Stimulated activated CD4-positive, alpha-beta T cell treated with anti-CD3 and anti-CD28 coated beads, Interleukin-4, amount 100 ng/mL, for 48 hours (primary cell): ENCODE data around the gene POU2AF2.
"Not testable (repeated sequence)": the region's sequence is repeated elsewhere in the genome, so short reads cannot be mapped to it uniquely, and the experiment has no call there.

ENCODE experiments used
- DNase-seq, 2 donors: peaks; one replicate each; pipeline ENCODE4 v3.0.0-alpha.2; 2020; ENCODE audit warnings: low read depth in 2 of 2

POU2AF2 gene

GRCh38 chr11:111245425-111245824, at the start of gene POU2AF2:
Gene POU2AF2, plus strand, starts transcription at chr11:111245725. Its CDS starts 129 bp downstream, at chr11:111245854.
- DNase-seq: no peak

GRCh38 chr11:111200010-111200534, 45.5 kb upstream of the POU2AF2 start:
- no peak for DNase-seq

GRCh38 chr11:111204211-111204610, 41.3 kb upstream of the POU2AF2 start:
- no peak for DNase-seq

- DNase-seq: no peak
Observed at GRCh38 chr11:111205632-111206385, 39.7 kb upstream of the POU2AF2 start.

GRCh38 chr11:111206472-111206871, 39.1 kb upstream of the POU2AF2 start:
- DNase-seq: no peak

- DNase-seq: no peak
Observed at GRCh38 chr11:111207213-111207612, 38.3 kb upstream of the POU2AF2 start.

- DNase-seq: no peak
Observed at GRCh38 chr11:111209543-111210355, 35.8 kb upstream of the POU2AF2 start.

- no peak for DNase-seq
Observed at GRCh38 chr11:111213256-111213655, 32.3 kb upstream of the POU2AF2 start.

GRCh38 chr11:111220721-111221120, 24.8 kb upstream of the POU2AF2 start:
- no peak for DNase-seq

GRCh38 chr11:111221208-111221607, 24.3 kb upstream of the POU2AF2 start:
- DNase-seq: no peak

- not testable (repeated sequence) for DNase-seq
Observed at GRCh38 chr11:111221936-111222335, 23.6 kb upstream of the POU2AF2 start.

GRCh38 chr11:111222821-111223455, 22.6 kb upstream of the POU2AF2 start:
- DNase-seq: not testable (repeated sequence)

- DNase-seq: no peak
Observed at GRCh38 chr11:111225881-111226280, 19.6 kb upstream of the POU2AF2 start.

- no peak for DNase-seq
Observed at GRCh38 chr11:111229604-111230003, 15.9 kb upstream of the POU2AF2 start.

GRCh38 chr11:111230122-111230465, 15.4 kb upstream of the POU2AF2 start:
- no peak for DNase-seq

GRCh38 chr11:111231836-111232235, 13.7 kb upstream of the POU2AF2 start:
- no peak for DNase-seq

- no peak for DNase-seq
Observed at GRCh38 chr11:111236383-111236782, 9.1 kb upstream of the POU2AF2 start.

- DNase-seq: no peak
Observed at GRCh38 chr11:111237926-111238325, 7.6 kb upstream of the POU2AF2 start.

GRCh38 chr11:111246956-111247355, 1.4 kb downstream of the POU2AF2 start:
- DNase-seq: no peak

- no peak for DNase-seq
Observed at GRCh38 chr11:111250936-111251335, 5.4 kb downstream of the POU2AF2 start.

- DNase-seq: no peak
Observed at GRCh38 chr11:111253131-111253530, 7.6 kb downstream of the POU2AF2 start.

GRCh38 chr11:111253630-111254029, 8.1 kb downstream of the POU2AF2 start:
- DNase-seq: no peak
